ENCODE data around the gene HDAC8.
"Not testable (repeated sequence)": the region's sequence is repeated elsewhere in the genome, so short reads cannot be mapped to it uniquely, and the experiment has no call there.

The HDAC8 gene

GRCh38 chrX:72371405-72371804, 201.2 kb downstream of the HDAC8 start:
- no peak for DNase-seq

DNA sequence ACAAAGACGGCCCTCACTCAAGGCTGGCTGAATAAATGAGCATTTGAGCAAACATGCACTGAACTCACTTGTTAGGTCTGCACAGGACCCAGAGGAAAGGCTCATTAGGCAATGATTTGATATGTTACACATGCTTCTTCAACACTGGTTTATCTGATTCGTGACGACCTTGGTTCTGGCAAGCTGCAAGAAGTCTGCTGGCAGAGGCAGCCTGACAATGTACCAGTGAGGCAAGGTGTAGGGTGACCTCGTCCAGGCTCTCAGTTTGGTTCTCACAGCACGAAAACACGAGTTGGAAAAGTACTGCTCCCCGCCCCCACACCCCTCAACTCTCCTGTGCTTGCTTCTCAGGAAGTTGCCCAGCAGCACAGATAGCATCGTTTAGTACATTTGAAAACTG, 203.8 kb downstream of the HDAC8 start:
- DNase-seq: no peak

DNA sequence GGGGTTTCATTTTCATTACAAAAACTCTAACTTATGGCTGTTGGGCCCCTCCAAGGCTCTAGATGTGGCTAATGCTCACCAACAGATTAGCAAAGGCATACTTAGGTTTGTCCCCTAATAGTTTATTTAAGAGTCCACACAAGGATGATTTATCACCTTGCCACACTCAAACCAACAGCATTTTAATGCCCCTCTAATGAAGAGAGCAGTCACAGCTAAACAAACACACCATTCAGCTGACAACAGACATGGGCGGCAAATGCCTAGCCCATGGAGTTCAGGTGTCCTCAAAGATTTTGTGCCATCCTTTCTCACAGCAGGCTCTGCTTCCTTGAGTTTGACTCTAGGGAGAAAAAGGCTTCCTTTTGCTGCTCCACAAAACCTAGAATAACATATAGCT, 205.1 kb downstream of the HDAC8 start:
- DNase-seq: no peak

- no peak for DNase-seq
Observed at GRCh38 chrX:72366701-72367454, 205.8 kb downstream of the HDAC8 start.

DNA sequence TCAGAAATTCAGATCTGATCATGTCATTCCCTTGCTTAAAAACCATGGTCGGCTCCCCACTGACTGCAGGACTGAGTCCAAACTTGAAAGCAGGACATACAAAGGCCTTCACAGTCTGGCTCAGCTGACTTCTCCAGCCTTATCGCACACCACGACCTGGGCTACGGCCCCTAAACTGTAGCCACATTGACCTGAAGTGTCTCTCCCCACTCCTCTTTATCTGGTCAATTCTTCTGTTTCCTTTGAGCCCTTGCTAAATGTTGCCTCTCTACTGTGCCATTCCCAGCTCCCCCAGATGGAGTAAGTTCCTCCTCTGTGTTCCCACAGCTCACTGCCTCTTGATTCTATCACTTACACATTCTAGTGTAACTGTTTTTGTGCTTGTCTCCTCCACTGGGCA, 206.5 kb downstream of the HDAC8 start:
- DNase-seq: no peak

GRCh38 chrX:72365126-72365525, 207.5 kb downstream of the HDAC8 start:
- no peak for DNase-seq

DNA sequence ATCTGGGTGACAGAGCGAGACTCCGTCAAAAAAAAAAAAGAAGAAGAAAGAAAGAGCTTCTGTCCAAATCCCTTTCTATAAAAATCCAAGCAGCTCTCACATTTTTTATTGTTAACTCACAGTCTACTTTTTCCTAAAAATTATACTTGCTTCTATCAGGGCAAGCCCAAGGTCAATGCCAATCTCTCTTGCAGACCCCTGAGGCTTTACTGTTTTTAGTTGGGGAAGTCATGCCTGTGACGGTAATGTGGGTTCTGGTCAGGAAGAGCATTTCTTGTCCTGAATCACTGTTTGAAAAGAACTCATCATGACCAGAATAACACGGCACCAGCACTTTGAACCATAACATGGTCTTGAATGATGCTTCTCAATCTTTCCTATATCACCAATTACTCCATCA, 212.3 kb downstream of the HDAC8 start:
- no peak for DNase-seq

- DNase-seq: no peak
Observed at GRCh38 chrX:72358313-72358712, 214.3 kb downstream of the HDAC8 start.

- DNase-seq: no peak
Observed at GRCh38 chrX:72352786-72353185, 219.9 kb downstream of the HDAC8 start.

DNA sequence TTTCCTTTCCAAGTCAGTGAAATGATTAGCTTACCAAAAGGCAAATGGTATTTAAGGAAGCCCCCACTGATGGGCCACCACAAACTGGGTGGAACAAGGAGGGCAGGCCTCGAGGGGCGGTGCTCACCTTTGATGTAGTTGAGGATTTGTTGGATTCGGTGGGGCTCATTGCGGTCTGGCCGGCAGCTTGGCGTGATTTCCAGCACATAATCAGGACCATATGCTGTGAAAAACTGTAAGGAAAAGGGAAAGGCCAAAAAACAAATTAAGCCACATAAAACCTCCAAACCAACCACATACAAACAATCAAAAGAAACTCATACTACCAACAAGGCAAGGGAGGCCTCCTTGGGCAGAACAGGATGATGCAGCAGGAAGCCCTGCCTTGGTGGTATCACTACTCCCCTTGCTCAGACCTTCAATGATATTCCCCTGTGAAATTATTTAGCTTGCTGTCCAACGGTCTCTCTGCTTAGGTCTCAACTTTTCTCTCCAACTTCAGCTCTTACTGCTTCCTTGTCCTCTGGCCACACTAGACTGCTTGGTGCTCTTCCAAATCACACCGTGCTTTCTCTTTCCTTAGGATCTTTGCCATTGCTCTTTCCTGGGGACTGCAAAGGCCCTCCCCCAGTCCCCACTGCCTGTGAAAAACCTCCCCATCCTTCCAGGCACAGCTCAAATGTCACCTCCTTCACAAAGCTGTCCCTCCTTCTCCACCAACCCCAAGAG, 220.9 kb downstream of the HDAC8 start:
- DNase-seq: no peak

GRCh38 chrX:72349190-72349589, 223.5 kb downstream of the HDAC8 start:
- peak in 1 of 5 donors; percentile 69 for DNase-seq

GRCh38 chrX:72348247-72348979, 224.2 kb downstream of the HDAC8 start:
- peak in 1 of 5 donors; percentile 35 for DNase-seq

DNA sequence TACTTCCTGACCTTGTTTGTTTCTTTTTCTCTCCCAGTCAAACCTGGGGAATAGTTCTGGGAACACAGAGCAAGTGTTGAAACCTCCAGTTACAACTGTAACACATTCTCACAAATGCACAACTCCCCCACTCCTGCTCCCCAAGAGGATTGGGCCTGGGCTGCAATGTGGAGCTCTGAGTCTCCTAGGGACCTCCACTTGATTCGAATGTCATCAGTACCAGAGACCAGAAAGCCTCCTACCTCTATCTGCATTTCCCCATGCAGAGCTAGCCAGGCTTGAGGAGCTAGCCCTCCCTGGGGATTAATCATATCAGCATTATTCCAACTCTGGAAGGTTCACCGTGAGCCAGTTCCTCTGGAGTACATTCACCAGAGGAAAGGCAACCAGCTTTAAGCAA, 225.3 kb downstream of the HDAC8 start:
- no peak for DNase-seq

GRCh38 chrX:72346302-72346949, 226.2 kb downstream of the HDAC8 start:
- no peak for DNase-seq

GRCh38 chrX:72340626-72341025, 232.0 kb downstream of the HDAC8 start:
- DNase-seq: no peak

GRCh38 chrX:72340041-72340440, 232.6 kb downstream of the HDAC8 start:
- DNase-seq: no peak

- no peak for DNase-seq
Observed at GRCh38 chrX:72330131-72330530, 242.5 kb downstream of the HDAC8 start.

GRCh38 chrX:72326605-72327300, 245.9 kb downstream of the HDAC8 start:
- DNase-seq: no peak

DNA sequence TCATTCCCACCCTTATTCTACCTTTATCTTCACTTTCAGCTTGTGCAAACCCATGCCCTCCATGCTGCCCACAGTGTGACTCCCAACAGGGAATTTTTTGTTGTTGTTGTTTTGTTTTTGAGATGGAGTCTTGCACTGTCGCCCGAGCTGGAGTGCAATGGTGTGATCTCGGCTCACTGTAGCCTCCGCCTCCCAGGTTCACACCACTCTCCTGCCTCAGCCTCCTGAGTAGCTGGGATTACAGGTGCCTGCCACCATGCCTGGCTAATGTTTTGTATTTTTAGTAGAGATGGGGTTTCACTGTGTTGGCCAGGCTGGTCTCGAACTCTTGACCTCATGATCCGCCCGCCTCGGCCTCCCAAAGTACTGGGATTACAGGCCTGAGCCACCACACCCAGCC, 253.0 kb downstream of the HDAC8 start:
- DNase-seq: not testable (repeated sequence)

DNA sequence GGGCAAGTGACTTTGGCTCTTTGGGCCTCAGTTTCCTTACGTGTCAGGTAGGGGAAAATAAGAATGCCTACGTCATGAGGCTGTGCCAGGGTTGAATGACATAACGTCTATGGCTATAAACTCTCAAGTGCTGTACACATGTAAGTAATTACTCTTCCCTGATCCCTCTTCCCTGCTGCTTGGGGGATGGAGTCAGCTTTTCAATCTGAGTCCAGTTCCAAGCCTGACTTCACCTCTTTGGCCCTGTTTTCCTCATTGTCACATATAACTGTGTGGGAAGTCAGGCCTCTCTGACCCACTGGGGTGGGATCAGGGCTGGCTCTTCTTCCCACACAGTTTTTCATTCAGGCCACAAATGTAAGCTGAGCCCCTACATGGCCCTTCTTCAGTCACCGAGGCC, 255.5 kb downstream of the HDAC8 start:
- no peak for DNase-seq

- DNase-seq: no peak
Observed at GRCh38 chrX:72316408-72317110, 256.1 kb downstream of the HDAC8 start.

DNA sequence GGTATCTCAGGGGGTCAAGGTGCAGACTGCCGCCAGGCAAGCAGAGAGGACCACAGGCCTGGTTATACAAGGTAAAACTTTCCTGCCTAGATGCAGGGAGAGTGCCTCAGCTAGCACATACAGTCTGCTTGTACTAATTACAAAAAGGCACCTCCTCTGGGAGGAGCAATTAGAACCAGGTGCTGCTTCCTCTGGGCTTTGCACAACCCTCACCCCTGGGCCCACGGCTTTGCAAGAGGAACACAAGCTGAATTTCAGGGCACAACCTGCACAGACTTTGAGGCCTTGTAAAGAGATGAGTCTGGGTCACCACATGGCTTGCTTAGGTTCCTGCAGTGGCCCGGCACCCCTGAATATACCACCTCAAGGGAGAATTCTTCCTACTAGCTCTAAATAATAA, 257.8 kb downstream of the HDAC8 start:
- no peak for DNase-seq
